ENCODE results near the gene DNM3.

GRCh38 chr1:171919891-171920887, 78.9 kb downstream of the DNM3 start:
- TF ChIP-seq CTCF (conservative IDR thresholded peaks at IDR 0.05; ENCODE audit: low read depth in 2 of 2) (no peak), POLR2AphosphoS5 (IDR thresholded peaks at IDR 0.05; ENCODE audit: low read depth) (no peak), REST (IDR thresholded peaks at IDR 0.05; ENCODE audit: unreplicated experiment) (no peak), EZH2phosphoT487 (IDR thresholded peaks at IDR 0.05; ENCODE audit: unreplicated experiment) (no peak), EZH2 (IDR thresholded peaks at IDR 0.05; ENCODE audit: low read depth, unreplicated experiment) (no peak), STAT1 (IDR thresholded peaks at IDR 0.05; ENCODE audit: unreplicated experiment) (no peak), ZNF462 (CRISPR knock-in tag; IDR thresholded peaks at IDR 0.05) (no peak), ZNF114 (CRISPR knock-in tag; IDR thresholded peaks at IDR 0.05) (no peak), CREB1 (CRISPR knock-in tag; IDR thresholded peaks at IDR 0.05; ENCODE audit: low read depth) (no peak)
